Measurements from ENCODE around the gene TAF1. TPM values are rescaled to one million over a fixed set of nuclear protein-coding genes. Genes with fewer than 3 reads are reported as not detected.

TAF1 gene
- total RNA-seq, result 8.5 and 17.6 TPM in 2 replicates

DNA sequence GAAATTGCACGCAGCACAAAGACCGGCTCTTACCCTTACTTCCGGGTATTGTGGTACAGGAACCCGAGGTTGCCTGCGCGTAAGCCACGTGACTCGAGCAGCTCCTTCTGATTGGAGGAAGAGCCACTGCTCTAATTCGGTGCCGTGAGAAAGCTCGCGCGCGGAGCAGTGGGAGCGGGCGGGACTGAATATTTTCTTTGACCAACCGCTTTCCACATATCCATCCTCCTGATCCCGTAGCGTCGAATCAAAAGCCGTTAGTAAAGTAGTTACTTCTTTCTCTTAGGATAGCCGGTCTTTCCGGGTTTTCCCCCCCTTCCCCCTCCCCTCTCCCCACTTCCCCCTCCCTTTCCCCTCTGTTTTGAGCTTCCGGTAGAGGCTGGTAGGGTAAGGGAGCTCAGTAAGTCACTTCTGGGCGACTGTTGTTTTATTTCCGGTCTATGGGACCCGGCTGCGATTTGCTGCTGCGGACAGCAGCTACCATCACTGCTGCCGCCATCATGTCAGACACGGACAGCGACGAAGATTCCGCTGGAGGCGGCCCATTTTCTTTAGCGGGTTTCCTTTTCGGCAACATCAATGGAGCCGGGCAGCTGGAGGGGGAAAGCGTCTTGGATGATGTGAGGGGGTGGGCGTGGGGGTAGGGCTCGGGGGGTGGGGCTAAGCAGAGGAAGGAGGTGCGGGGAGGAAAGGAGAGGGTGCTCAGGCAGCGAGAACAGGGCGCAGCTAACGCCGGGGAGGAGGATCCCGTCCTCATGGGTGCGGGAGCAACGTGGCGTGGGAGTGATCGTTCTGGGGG lies at the start of gene TAF1:
TAF1 (plus strand) TSS at position 483 of the 799 bp plus-strand sequence; CDS start at position 501, 18 bp downstream.

Other genes with a start within 250 kb of the TAF1 start
- 19.6 and 42.5 TPM in 2 replicates for gene MED12, start 247.8 kb upstream of the TAF1 start, total RNA-seq
- gene NLGN3, start 221.5 kb upstream of the TAF1 start, total RNA-seq, result 0.16 and 0.89 TPM in 2 replicates
- 0.25 TPM in 1 of 2 replicates, not detected in the other for gene GJB1, start 143.1 kb upstream of the TAF1 start, total RNA-seq
- 21.8 and 32.7 TPM in 2 replicates for gene ZMYM3, start 112.2 kb upstream of the TAF1 start, total RNA-seq
- 295 and 311 TPM in 2 replicates for gene NONO, start 82.7 kb upstream of the TAF1 start, total RNA-seq
- 0.38 and 1.6 TPM in 2 replicates for gene ITGB1BP2, start 64.6 kb upstream of the TAF1 start, total RNA-seq
- gene OGT, start 166.7 kb downstream of the TAF1 start, total RNA-seq, result 27.4 and 73.7 TPM in 2 replicates
- 0.63 and 0.65 TPM in 2 replicates for gene GCNA, start 212.1 kb downstream of the TAF1 start, total RNA-seq